Stimulated activated naive CD8-positive, alpha-beta T cell treated with anti-CD3 and anti-CD28 coated beads, Interleukin-15, Interleukin-2, amounts not matched to agents 100 ng/mL and 50 ng/mL, for 24 hours (primary cell): ENCODE data around the gene GINS1.
"Not testable (repeated sequence)": the region's sequence is repeated elsewhere in the genome, so short reads cannot be mapped to it uniquely, and the experiment has no call there.

Source experiments
- H3K27ac Mint-ChIP-seq: one replicate; pipeline ENCODE4 v1.8.0; 2021; ENCODE audit warnings: mild to moderate bottlenecking, mixed read lengths
- H3K27me3 Mint-ChIP-seq: one replicate; pipeline ENCODE4 v1.8.0; 2021; ENCODE audit warnings: mixed read lengths
- H3K36me3 Mint-ChIP-seq: one replicate; pipeline ENCODE4 v1.8.0; 2021; ENCODE audit warnings: low read depth, mixed read lengths
- H3K4me1 Mint-ChIP-seq: one replicate; pipeline ENCODE4 v1.8.0; 2021; ENCODE audit warnings: low read depth, mixed read lengths
- H3K4me3 Mint-ChIP-seq: one replicate; pipeline ENCODE4 v1.8.0; 2021; ENCODE audit warnings: mild to moderate bottlenecking, mixed read lengths
- H3K9me3 Mint-ChIP-seq: one replicate; pipeline ENCODE4 v1.8.0; 2021; ENCODE audit warnings: mixed read lengths

Gene GINS1

GRCh38 chr20:25470045-25470444 is 62.6 kb downstream of the GINS1 start:
- Mint-ChIP-seq H3K4me3 (no peak overlapping the region), H3K36me3 (no peaks in the 10 kb centered on the region), H3K9me3 (no peaks in the 10 kb centered on the region), H3K4me1 (no peaks in the 10 kb centered on the region), H3K27me3 (no peaks in the 10 kb centered on the region), H3K27ac (no peak overlapping the region)

- no peaks in the 10 kb centered on the region for H3K36me3 Mint-ChIP-seq
- H3K27me3 Mint-ChIP-seq, result no peaks in the 10 kb centered on the region
- no peaks in the 10 kb centered on the region for H3K4me1 Mint-ChIP-seq
- H3K9me3 Mint-ChIP-seq, result no peaks in the 10 kb centered on the region
- no peak overlapping the region for H3K27ac Mint-ChIP-seq
- H3K4me3 Mint-ChIP-seq, result no peak overlapping the region
These were observed 63.5 kb downstream of the GINS1 start for GRCh38 chr20:25471020-25471419.

- H3K27me3 Mint-ChIP-seq, H3K27ac Mint-ChIP-seq, H3K9me3 Mint-ChIP-seq, H3K36me3 Mint-ChIP-seq, H3K4me3 Mint-ChIP-seq, H3K4me1 Mint-ChIP-seq: not testable (repeated sequence)
These were observed 65.8 kb downstream of the GINS1 start for GRCh38 chr20:25473297-25473696.

GRCh38 chr20:25476106-25477013 is 68.9 kb downstream of the GINS1 start:
- Mint-ChIP-seq H3K9me3 (no peaks in the 10 kb centered on the region), H3K4me3 (no peak overlapping the region), H3K27ac (no peak overlapping the region), H3K27me3 (no peaks in the 10 kb centered on the region), H3K36me3 (no peaks in the 10 kb centered on the region), H3K4me1 (no peaks in the 10 kb centered on the region)

- no peaks in the 10 kb centered on the region for H3K36me3 Mint-ChIP-seq
- H3K27ac Mint-ChIP-seq, result no peak overlapping the region
- no peaks in the 10 kb centered on the region for H3K27me3 Mint-ChIP-seq
- no peaks in the 10 kb centered on the region for H3K9me3 Mint-ChIP-seq
- no peak overlapping the region for H3K4me3 Mint-ChIP-seq
- no peaks in the 10 kb centered on the region for H3K4me1 Mint-ChIP-seq
These were observed 69.8 kb downstream of the GINS1 start for GRCh38 chr20:25477014-25477882.

GRCh38 chr20:25478889-25479568 is 71.6 kb downstream of the GINS1 start:
- H3K9me3 Mint-ChIP-seq, result no peaks in the 10 kb centered on the region
- peaks cover 3% of the 10 kb centered on the region for H3K4me1 Mint-ChIP-seq
- H3K36me3 Mint-ChIP-seq, result no peaks in the 10 kb centered on the region
- no peak overlapping the region for H3K27ac Mint-ChIP-seq
- no peak overlapping the region for H3K4me3 Mint-ChIP-seq
- no peaks in the 10 kb centered on the region for H3K27me3 Mint-ChIP-seq

GRCh38 chr20:25479638-25480037 is 72.2 kb downstream of the GINS1 start:
- no peak overlapping the region for H3K4me3 Mint-ChIP-seq
- no peaks in the 10 kb centered on the region for H3K9me3 Mint-ChIP-seq
- H3K36me3 Mint-ChIP-seq, result no peaks in the 10 kb centered on the region
- H3K27ac Mint-ChIP-seq, result no peak overlapping the region
- H3K4me1 Mint-ChIP-seq, result peaks cover 8% of the 10 kb centered on the region
- no peaks in the 10 kb centered on the region for H3K27me3 Mint-ChIP-seq

- Mint-ChIP-seq H3K27me3 (no peaks in the 10 kb centered on the region), H3K36me3 (no peaks in the 10 kb centered on the region), H3K27ac (no peak overlapping the region), H3K9me3 (no peaks in the 10 kb centered on the region), H3K4me1 (peaks cover 13% of the 10 kb centered on the region), H3K4me3 (no peak overlapping the region)
These were observed 72.7 kb downstream of the GINS1 start for GRCh38 chr20:25480156-25480555.

- H3K4me1 Mint-ChIP-seq, result peaks cover 17% of the 10 kb centered on the region
- no peak overlapping the region for H3K4me3 Mint-ChIP-seq
- no peaks in the 10 kb centered on the region for H3K9me3 Mint-ChIP-seq
- H3K27me3 Mint-ChIP-seq, result no peaks in the 10 kb centered on the region
- no peaks in the 10 kb centered on the region for H3K36me3 Mint-ChIP-seq
- no peak overlapping the region for H3K27ac Mint-ChIP-seq
These were observed 73.3 kb downstream of the GINS1 start for GRCh38 chr20:25480797-25481196.

- H3K36me3 Mint-ChIP-seq, result no peaks in the 10 kb centered on the region
- H3K4me1 Mint-ChIP-seq, result peaks cover 23% of the 10 kb centered on the region
- no peaks in the 10 kb centered on the region for H3K9me3 Mint-ChIP-seq
- H3K27me3 Mint-ChIP-seq, result no peaks in the 10 kb centered on the region
- H3K4me3 Mint-ChIP-seq, result no peak overlapping the region
- no peak overlapping the region for H3K27ac Mint-ChIP-seq
These were observed 73.9 kb downstream of the GINS1 start for GRCh38 chr20:25481235-25481917.

GRCh38 chr20:25481918-25482253 is 74.4 kb downstream of the GINS1 start:
- Mint-ChIP-seq H3K36me3 (no peaks in the 10 kb centered on the region), H3K9me3 (no peaks in the 10 kb centered on the region), H3K27ac (no peak overlapping the region), H3K4me1 (peaks cover 28% of the 10 kb centered on the region), H3K4me3 (no peak overlapping the region), H3K27me3 (no peaks in the 10 kb centered on the region)

- H3K4me1 Mint-ChIP-seq, result peaks cover 29% of the 10 kb centered on the region
- H3K36me3 Mint-ChIP-seq, result no peaks in the 10 kb centered on the region
- H3K27me3 Mint-ChIP-seq, result no peaks in the 10 kb centered on the region
- H3K27ac Mint-ChIP-seq, result no peak overlapping the region
- no peaks in the 10 kb centered on the region for H3K9me3 Mint-ChIP-seq
- no peak overlapping the region for H3K4me3 Mint-ChIP-seq
These were observed 76.1 kb downstream of the GINS1 start for GRCh38 chr20:25483431-25484132.

GRCh38 chr20:25484224-25484846 is 76.9 kb downstream of the GINS1 start:
- H3K4me1 Mint-ChIP-seq, result peaks cover 29% of the 10 kb centered on the region
- no peaks in the 10 kb centered on the region for H3K27me3 Mint-ChIP-seq
- H3K27ac Mint-ChIP-seq, result no peak overlapping the region
- H3K4me3 Mint-ChIP-seq, result no peak overlapping the region
- no peaks in the 10 kb centered on the region for H3K36me3 Mint-ChIP-seq
- H3K9me3 Mint-ChIP-seq, result no peaks in the 10 kb centered on the region
